Karpas-422 (cell line): ENCODE results near the gene NADSYN1. TPM values are rescaled to one million over a fixed set of nuclear protein-coding genes. Genes with fewer than 3 reads are reported as not detected.

ENCODE experiments used
- DNase-seq: peaks from one replicate; pipeline ENCODE4 v3.0.0-alpha.2; 2015
- H2AFZ ChIP-seq: fragments of 200-600 bp; sonication (generic); 2 replicates; pipeline ENCODE4 v1.6.1; 2014; ENCODE audit warnings: antibody characterized with exemption, low read length, mixed read lengths
- H3K27ac ChIP-seq: fragments of 200-600 bp; sonication (generic); 2 replicates; pipeline ENCODE4 v1.5.1; 2014; ENCODE audit warnings: mild to moderate bottlenecking, low read length, moderate library complexity
- H3K27me3 ChIP-seq: fragments of 200-600 bp; sonication (generic); 2 replicates; pipeline ENCODE4 v1.6.1; 2014; ENCODE audit warnings: low read length, mixed read lengths
- H3K36me3 ChIP-seq: fragments of 200-600 bp; sonication (generic); 2 replicates; pipeline ENCODE4 v1.6.1; 2014; ENCODE audit warnings: low read length, mixed read lengths; ENCODE audit not compliant: insufficient read depth
- H3K4me1 ChIP-seq: fragments of 200-600 bp; sonication (generic); 2 replicates; pipeline ENCODE4 v1.6.1; 2014; ENCODE audit warnings: mild to moderate bottlenecking, low read length, mixed read lengths
- H3K4me2 ChIP-seq: fragments of 200-600 bp; sonication (generic); 2 replicates; pipeline ENCODE4 v1.6.1; 2014; ENCODE audit warnings: low read length, low read depth, mild to moderate bottlenecking; ENCODE audit not compliant: poor library complexity, severe bottlenecking
- H3K4me3 ChIP-seq: fragments of 200-600 bp; sonication (generic); 2 replicates; pipeline ENCODE4 v1.5.1; 2014; ENCODE audit warnings: mild to moderate bottlenecking, antibody characterized with exemption, low read length, mixed read lengths
- H3K79me2 ChIP-seq: fragments of 200-600 bp; sonication (generic); 2 replicates; pipeline ENCODE4 v1.6.1; 2014; ENCODE audit warnings: mild to moderate bottlenecking, low read length, mixed read lengths
- H3K9ac ChIP-seq: fragments of 200-600 bp; sonication (generic); 2 replicates; pipeline ENCODE4 v1.6.0; 2014; ENCODE audit warnings: low read length
- H3K9me2 ChIP-seq: fragments of 200-600 bp; sonication (generic), shearing (Covaris generic); replicated peaks from 2 replicates; pipeline ENCODE4 v1.6.0; 2014; ENCODE audit warnings: mild to moderate bottlenecking, low read length, moderate library complexity; ENCODE audit not compliant: insufficient read depth
- H3K9me3 ChIP-seq: fragments of 300-700, 200-600 bp; sonication (generic); 2 replicates; pipeline ENCODE4 v1.6.1; 2014; ENCODE audit warnings: low read length, mixed read lengths
- H4K20me1 ChIP-seq: fragments of 200-600 bp; sonication (generic); 2 replicates; pipeline ENCODE4 v1.6.1; 2014; ENCODE audit warnings: mild to moderate bottlenecking, antibody characterized with exemption, low read length, low read depth; ENCODE audit not compliant: insufficient read depth
- total RNA-seq: library from RNA; depleted of rRNA; stranded (reverse); fragments of >200 nt; shearing (Covaris generic); gene quantifications from 2 replicates; pipeline ENCODE4 v1.2.3, GENCODE V29; 2014; ENCODE audit warnings: low replicate concordance

Gene NADSYN1
- total RNA-seq, 1 experiment from 2014 or later = 86.0 TPM

DNA sequence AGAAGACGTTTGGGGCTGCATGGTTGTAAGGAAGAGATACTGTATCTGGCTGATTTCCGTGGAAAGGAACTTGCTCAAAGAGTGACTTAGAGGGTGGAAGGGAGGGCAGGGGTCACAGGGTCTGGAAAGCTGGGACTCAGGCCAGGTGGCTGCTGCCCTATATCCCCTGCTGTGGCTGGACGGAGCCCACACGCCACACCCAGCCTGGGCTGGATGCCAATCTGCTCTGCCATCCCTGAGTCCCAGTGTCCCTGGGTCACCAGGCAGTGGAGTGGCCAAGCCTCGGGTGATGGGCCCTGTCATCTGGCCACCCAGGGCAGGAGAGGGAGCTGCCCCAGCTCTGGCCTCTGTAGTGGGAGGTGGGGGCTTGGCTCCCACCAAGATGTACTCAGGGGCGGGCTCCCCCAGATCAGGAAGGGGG lies 47.6 kb downstream of the NADSYN1 start:
- Histone ChIP-seq H3K4me1 (no peaks in the 10 kb centered on the region), H3K4me3 (no peak overlapping the region), H4K20me1 (no peaks in the 10 kb centered on the region), H3K36me3 (peaks cover 12% of the 10 kb centered on the region; the same call in 1 of the 2 replicates), H3K27ac (no peak overlapping the region), H3K4me2 (no peak overlapping the region), H3K79me2 (no peaks in the 10 kb centered on the region), H2AFZ (no peak overlapping the region), H3K9me3 (no peaks in the 10 kb centered on the region), H3K9me2 (no peaks in the 10 kb centered on the region), H3K9ac (no peak overlapping the region), H3K27me3 (no peaks in the 10 kb centered on the region)
- DNase-seq = no peak

DNA sequence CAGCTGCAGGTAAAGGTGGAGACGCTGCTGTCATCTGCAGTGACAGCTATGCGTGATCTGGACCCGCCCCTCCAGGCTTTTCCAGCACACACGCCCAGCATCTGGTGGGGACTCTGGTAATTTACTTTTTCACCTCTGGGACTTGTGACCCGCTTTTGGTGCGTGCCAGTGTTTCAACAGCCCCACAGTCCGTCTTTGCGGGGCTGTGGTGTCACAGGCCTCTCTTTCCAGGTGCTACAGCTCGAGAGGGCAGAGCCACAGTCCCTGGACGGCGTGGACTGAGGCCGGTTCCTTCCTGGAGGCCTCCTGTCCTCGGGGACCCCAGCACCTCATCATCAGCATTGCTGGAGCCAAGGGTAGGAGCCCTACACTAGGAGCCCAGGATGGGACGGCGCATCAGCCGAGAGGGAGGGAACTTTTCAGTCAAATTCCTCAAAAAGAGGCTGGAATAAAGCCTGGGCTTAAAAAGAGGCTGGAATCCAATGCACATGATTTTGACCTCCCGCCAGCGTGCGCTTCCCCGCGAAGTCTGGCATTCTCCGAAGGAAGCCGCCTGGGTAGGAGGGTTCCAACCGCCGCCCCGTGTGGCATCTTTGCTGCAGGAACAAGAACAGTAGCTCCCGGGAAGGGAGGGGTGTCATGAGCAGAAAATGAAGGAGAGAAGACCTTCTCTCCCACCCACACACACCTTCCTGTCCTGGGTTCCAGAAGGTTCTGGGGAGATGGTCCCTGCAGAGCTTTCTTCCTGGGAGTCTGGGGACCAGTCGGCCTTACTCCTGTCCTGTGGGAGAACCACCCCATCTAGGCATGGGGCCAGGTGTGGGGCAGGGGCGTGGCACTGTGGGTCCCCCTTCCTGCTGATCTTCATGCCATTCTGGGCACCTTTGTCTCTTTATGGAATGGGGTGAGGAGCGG lies 48.3 kb downstream of the NADSYN1 start:
- no peaks in the 10 kb centered on the region for H3K9me3 ChIP-seq

DNA sequence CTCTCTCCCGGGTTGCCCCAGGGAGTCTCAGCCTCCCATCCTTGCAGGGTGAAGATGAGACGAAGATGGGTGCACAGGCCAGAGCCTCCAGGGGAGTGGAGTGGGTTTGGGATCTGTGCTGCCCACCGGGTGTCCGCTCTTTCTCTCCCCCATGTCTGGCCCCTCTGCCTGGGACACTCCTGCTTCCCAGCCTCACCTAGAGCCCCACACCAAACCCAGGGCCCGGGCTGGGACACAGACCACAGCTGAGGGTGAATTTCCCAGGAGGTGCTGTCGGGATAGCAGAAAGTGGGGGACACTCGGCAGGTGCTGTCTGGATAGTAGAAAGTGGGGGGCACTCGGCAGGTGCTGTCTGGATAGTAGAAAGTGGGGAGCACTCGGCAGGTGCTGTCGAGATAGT lies 49.0 kb downstream of the NADSYN1 start:
- no peaks in the 10 kb centered on the region for H3K27me3 ChIP-seq
- H3K79me2 ChIP-seq = no peaks in the 10 kb centered on the region
- no peaks in the 10 kb centered on the region for H3K9me3 ChIP-seq
- DNase-seq = no peak
- H3K4me3 ChIP-seq = no peak overlapping the region
- H3K27ac ChIP-seq = no peak overlapping the region
- H3K9me2 ChIP-seq = no peaks in the 10 kb centered on the region
- peaks cover 12% of the 10 kb centered on the region; the same call in 1 of the 2 replicates for H3K36me3 ChIP-seq
- H4K20me1 ChIP-seq = no peaks in the 10 kb centered on the region
- H2AFZ ChIP-seq = no peak overlapping the region
- no peaks in the 10 kb centered on the region for H3K4me1 ChIP-seq
- H3K4me2 ChIP-seq = no peak overlapping the region
- no peak overlapping the region for H3K9ac ChIP-seq

More for the DNA sequence above, 48.3 kb downstream of the NADSYN1 start:
- Histone ChIP-seq H3K4me1 (no peaks in the 10 kb centered on the region), H3K4me3 (no peak overlapping the region), H3K79me2 (no peaks in the 10 kb centered on the region), H3K9me2 (no peaks in the 10 kb centered on the region), H3K9ac (no peak overlapping the region), H4K20me1 (no peaks in the 10 kb centered on the region), H3K27me3 (no peaks in the 10 kb centered on the region), H3K36me3 (peaks cover 12% of the 10 kb centered on the region; the same call in 1 of the 2 replicates), H2AFZ (no peak overlapping the region), H3K4me2 (no peak overlapping the region), H3K27ac (no peak overlapping the region)
- DNase-seq = no peak

DNA sequence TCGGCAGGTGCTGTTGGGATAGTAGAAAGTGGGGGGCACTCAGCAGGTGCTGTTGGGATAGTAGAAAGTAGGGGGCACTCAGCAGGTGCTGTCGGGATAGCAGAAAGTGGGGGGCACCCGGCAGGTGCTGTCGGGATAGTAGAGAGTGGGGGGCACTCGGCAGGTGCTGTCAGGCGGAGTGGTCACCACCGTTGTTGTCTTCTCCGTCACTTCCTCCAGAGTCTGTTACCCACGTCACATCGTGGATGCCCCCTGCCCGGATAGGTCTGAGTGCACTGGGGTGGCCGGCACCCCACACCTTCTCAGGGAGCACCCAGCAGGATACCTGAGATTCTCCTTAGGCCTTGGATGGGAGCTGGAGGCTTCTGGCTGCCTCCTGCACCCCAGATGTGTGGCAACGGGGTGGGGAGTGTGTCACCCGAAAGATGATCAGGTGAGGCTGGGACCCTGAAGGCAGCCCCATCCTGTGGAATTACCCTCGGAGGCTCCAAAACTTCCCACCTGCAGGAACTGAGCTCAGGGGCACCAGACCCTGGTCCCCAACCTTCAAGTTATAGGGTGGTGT lies 50.0 kb downstream of the NADSYN1 start:
- Histone ChIP-seq H4K20me1 (no peaks in the 10 kb centered on the region), H3K9me3 (no peaks in the 10 kb centered on the region), H3K9ac (no peak overlapping the region), H3K27me3 (no peaks in the 10 kb centered on the region), H2AFZ (no peak overlapping the region), H3K9me2 (no peaks in the 10 kb centered on the region), H3K79me2 (no peaks in the 10 kb centered on the region), H3K4me2 (no peak overlapping the region), H3K4me3 (no peak overlapping the region), H3K4me1 (no peaks in the 10 kb centered on the region), H3K36me3 (peaks cover 12% of the 10 kb centered on the region; the same call in 1 of the 2 replicates), H3K27ac (no peak overlapping the region)
- no peak for DNase-seq

DNA sequence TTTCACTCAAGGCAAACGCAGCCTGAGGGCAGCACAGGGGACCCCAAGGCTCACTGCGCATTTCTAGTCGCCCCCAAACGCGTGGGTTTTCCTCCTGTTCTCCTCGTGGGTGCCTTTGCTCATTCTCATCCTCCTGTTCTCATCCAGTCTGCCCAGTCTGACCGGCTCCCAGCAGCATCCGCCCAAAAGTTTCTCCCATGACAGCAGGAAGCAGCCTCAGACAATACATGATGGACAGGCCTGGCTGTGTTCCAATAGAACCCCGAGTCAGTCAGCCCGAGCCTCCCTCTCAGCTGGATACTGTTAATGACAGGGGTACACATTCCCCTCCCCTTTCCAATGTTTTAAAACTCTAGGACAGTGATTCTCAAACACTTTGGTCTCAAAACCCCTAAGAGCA lies 51.5 kb downstream of the NADSYN1 start:
- no peaks in the 10 kb centered on the region for H3K4me1 ChIP-seq
- H3K36me3 ChIP-seq = no peaks in the 10 kb centered on the region
- H4K20me1 ChIP-seq = no peaks in the 10 kb centered on the region

DNA sequence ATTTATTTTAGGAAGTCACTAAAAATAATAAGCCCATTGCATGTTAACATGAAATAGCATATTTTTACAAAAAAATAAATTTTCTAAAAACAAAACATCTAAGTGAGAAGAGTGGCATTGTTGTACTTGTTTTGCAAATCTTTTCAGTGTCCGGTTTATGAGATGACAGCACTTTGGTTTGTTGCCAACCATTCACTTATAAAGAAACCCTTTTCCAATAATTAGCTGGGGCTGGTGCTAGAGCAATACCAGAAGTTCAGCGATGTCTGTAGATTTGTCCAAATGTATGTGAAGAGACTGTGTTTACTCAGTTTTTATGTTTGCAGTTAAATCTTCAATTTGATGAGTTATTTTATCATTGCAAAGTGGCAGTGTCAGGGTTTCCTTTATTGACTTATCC lies 52.0 kb downstream of the NADSYN1 start:
- no peak overlapping the region for H3K4me2 ChIP-seq
- H3K9ac ChIP-seq = no peak overlapping the region
- H3K36me3 ChIP-seq = no peaks in the 10 kb centered on the region
- no peaks in the 10 kb centered on the region for H3K9me2 ChIP-seq
- H3K4me3 ChIP-seq = no peak overlapping the region
- no peaks in the 10 kb centered on the region for H3K27me3 ChIP-seq
- H3K9me3 ChIP-seq = 0 out of 2 replicates have a peak, but pooled peaks cover 5% of the 10 kb centered on the region
- no peak overlapping the region for H2AFZ ChIP-seq
- no peak overlapping the region for H3K27ac ChIP-seq
- H3K4me1 ChIP-seq = no peaks in the 10 kb centered on the region
- no peaks in the 10 kb centered on the region for H4K20me1 ChIP-seq
- DNase-seq = no peak
- no peaks in the 10 kb centered on the region for H3K79me2 ChIP-seq

More for the DNA sequence above, 51.5 kb downstream of the NADSYN1 start:
- no peak for DNase-seq
- no peak overlapping the region for H3K9ac ChIP-seq
- no peaks in the 10 kb centered on the region for H3K27me3 ChIP-seq
- H3K4me3 ChIP-seq = no peak overlapping the region
- no peaks in the 10 kb centered on the region for H3K79me2 ChIP-seq
- no peaks in the 10 kb centered on the region for H3K9me2 ChIP-seq
- 0 out of 2 replicates have a peak, but pooled peaks cover 5% of the 10 kb centered on the region for H3K9me3 ChIP-seq
- H2AFZ ChIP-seq = no peak overlapping the region
- no peak overlapping the region for H3K27ac ChIP-seq
- no peak overlapping the region for H3K4me2 ChIP-seq

DNA sequence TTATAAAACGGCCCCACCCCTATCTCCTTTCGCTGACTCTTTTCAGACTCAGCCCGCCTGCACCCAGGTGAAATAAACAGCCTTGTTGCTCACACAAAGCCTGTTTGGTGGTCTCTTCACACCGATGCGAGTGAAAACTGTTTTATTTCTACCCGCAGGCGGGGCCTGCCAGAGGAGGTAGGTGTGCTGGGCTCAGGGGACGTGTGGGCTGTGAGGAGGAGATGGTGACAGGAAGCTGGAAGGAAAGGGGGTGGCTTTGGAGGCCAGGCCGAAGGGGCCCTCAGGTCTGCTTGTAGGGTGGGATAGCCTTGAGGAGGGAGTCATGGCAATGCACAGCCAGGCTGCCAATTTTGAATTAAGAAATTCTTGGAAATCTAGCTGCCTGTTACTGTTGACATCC lies 52.8 kb downstream of the NADSYN1 start:
- no peaks in the 10 kb centered on the region for H3K27me3 ChIP-seq
- H3K4me2 ChIP-seq = no peak overlapping the region
- no peak overlapping the region for H3K9ac ChIP-seq
- no peak overlapping the region for H2AFZ ChIP-seq
- no peaks in the 10 kb centered on the region for H4K20me1 ChIP-seq
- H3K9me3 ChIP-seq = 0 out of 2 replicates have a peak, but pooled peaks cover 5% of the 10 kb centered on the region
- H3K4me1 ChIP-seq = no peaks in the 10 kb centered on the region
- no peaks in the 10 kb centered on the region for H3K36me3 ChIP-seq
- no peak overlapping the region for H3K27ac ChIP-seq
- H3K79me2 ChIP-seq = no peaks in the 10 kb centered on the region
- no peaks in the 10 kb centered on the region for H3K9me2 ChIP-seq
- H3K4me3 ChIP-seq = no peak overlapping the region
- no peak for DNase-seq

DNA sequence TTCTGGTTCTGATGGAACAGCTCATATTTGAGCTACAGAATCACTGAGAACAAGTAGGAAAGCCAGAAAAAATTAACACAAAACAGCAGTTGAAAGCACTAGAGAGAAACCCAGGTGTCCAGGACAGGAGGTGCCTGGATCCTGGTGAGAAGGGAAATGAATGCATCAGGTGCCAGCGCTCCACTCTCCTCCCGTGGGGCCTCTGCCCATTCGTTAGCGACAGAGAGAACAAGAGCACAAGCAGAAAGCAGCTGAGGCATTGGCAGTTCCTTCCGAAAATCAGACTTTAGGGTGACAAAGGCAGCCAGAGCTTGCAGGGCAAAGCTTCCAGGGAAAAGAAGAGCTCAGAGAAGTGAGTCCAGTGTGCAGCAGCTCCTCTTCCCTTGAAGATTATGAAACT lies 54.1 kb downstream of the NADSYN1 start:
- H2AFZ ChIP-seq = no peak overlapping the region
- H3K79me2 ChIP-seq = no peaks in the 10 kb centered on the region
- H3K4me2 ChIP-seq = no peak overlapping the region
- H4K20me1 ChIP-seq = no peaks in the 10 kb centered on the region
- H3K9me3 ChIP-seq = 0 out of 2 replicates have a peak, but pooled peaks cover 5% of the 10 kb centered on the region
- H3K36me3 ChIP-seq = no peaks in the 10 kb centered on the region
- no peak for DNase-seq
- no peak overlapping the region for H3K27ac ChIP-seq
- H3K4me1 ChIP-seq = no peaks in the 10 kb centered on the region
- no peaks in the 10 kb centered on the region for H3K9me2 ChIP-seq
- H3K9ac ChIP-seq = no peak overlapping the region
- H3K4me3 ChIP-seq = no peak overlapping the region
- no peaks in the 10 kb centered on the region for H3K27me3 ChIP-seq
